ENCODE results near the gene YES1. TPM values are rescaled to one million over a fixed set of nuclear protein-coding genes. Genes with fewer than 3 reads are reported as not detected.

The YES1 gene
- polyA plus RNA-seq, 4 donors: 65.4 to 83.7 (median 80.5) TPM

Other genes starting within 250 kb of the YES1 start
- not detected for gene CETN1, start 231.9 kb downstream of the YES1 start, polyA plus RNA-seq (ENCODE audit: insufficient read length in 4 of 4)
- 10 to 100 TPM in 3 of 4 donors, 1 to 10 TPM in 1; 6.2 to 18.3 (median 14.9) TPM for gene CLUL1, start 215.3 kb downstream of the YES1 start, polyA plus RNA-seq (ENCODE audit: insufficient read length in 4 of 4)
- 100 to 1,000 TPM; 116 to 126 (median 119) TPM for gene TYMS, start 154.6 kb downstream of the YES1 start, polyA plus RNA-seq (ENCODE audit: insufficient read length in 4 of 4)
- 100 to 1,000 TPM in 1 of 4 donors, 10 to 100 TPM in 3; 68.5 to 101 (median 75.7) TPM for gene ENOSF1, start 99.6 kb downstream of the YES1 start, polyA plus RNA-seq (ENCODE audit: insufficient read length in 4 of 4)
- under 1 TPM; 0.08 to 0.40 (median 0.24) TPM for gene ADCYAP1, start 92.6 kb upstream of the YES1 start, polyA plus RNA-seq (ENCODE audit: insufficient read length in 4 of 4)

Measured in right renal pelvis (tissue), 4 donors.